ENCODE measurements around the gene TRAPPC8.
"Not testable (repeated sequence)": the region's sequence is repeated elsewhere in the genome, so short reads cannot be mapped to it uniquely, and the experiment has no call there.

Gene TRAPPC8

DNA sequence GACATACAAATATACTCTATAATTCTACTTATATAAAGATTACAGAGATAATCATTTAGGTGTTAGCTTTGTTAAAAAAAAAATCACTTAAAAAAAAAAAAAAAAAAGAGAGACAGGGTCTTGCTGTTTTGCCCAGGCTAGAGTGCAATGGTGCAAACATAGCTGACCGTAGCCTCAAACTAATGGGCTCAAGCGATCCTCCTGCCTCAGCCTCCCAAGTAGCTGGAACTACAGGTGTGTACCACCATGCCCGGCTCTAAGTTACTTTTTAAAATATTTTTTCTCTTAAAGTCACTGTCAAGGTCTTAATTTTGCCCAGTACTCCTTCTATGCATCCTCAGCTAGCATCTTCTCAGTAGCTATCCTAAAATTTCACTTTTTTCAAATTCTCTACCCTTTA lies 105.0 kb downstream of the TRAPPC8 start:
- no peak for DNase-seq

- DNase-seq, result no peak
Measured at GRCh38 chr18:31835528-31836133, 107.3 kb downstream of the TRAPPC8 start.

GRCh38 chr18:31831903-31832302 lies 111.0 kb downstream of the TRAPPC8 start:
- DNase-seq, result no peak

- DNase-seq, result no peak
Measured at GRCh38 chr18:31830686-31831085, 112.2 kb downstream of the TRAPPC8 start.

- DNase-seq, result no peak
Measured at GRCh38 chr18:31828613-31829012, 114.3 kb downstream of the TRAPPC8 start.

DNA sequence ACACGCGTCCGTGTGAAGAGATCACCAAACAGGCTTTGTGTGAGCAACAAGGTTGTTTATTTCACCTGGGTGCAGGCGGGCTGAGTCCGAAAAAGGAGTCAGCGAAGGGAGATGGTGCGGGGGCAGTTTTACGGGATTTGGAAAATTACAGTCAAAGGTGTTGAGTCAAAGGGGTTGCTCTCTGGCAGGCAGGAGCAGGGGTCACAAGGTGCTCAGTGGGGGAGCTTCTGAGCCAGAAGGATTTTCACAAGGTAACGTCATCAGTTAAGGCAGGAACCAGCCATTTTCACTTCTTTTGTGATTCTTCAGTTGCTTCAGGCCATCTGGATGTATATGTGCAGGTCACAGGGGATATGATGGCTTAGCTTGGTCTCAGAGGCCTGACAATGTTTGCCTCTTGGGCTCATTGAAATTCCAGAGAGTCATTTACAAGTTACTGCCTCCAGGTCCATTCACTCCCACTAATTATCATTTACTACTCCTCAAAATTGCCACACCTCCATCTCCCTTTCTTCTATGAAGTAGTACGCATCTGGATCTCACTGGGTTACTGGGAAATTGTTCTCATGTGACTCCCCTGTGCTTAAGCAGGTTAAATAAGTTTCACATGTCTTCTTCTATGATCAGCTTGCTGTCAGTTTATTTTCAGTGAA lies 116.1 kb downstream of the TRAPPC8 start:
- not testable (repeated sequence) for DNase-seq

GRCh38 chr18:31825772-31826171 lies 117.2 kb downstream of the TRAPPC8 start:
- DNase-seq, result no peak

- no peak for DNase-seq
Measured at GRCh38 chr18:31821545-31822171, 121.3 kb downstream of the TRAPPC8 start.

- no peak for DNase-seq
Measured at GRCh38 chr18:31819925-31820229, 123.1 kb downstream of the TRAPPC8 start.

GRCh38 chr18:31819106-31819924 lies 123.6 kb downstream of the TRAPPC8 start:
- DNase-seq, result peak; percentile 23

- DNase-seq, result no peak
Measured at GRCh38 chr18:31814132-31814531, 128.8 kb downstream of the TRAPPC8 start.

GRCh38 chr18:31810336-31811130 lies 132.4 kb downstream of the TRAPPC8 start:
- DNase-seq, result not testable (repeated sequence)

DNA sequence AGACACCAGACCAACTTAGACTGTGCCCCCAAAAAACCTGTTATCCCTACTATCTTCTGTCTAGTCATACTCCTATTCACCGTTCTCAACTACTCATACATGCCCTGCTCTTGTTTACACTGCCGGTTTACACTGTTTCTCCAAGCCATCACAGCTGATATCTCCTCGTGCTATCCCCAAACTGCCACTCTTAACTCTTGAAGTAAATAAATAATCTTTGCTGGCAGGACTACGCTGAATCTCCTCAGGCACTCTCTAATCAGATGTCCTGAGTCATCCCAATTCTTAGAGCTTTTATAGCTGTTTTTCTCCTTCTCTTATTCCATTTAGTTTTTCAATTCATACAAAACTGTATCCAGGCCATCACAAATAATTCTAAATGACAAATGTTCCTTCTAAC lies 133.9 kb downstream of the TRAPPC8 start:
- not testable (repeated sequence) for DNase-seq

DNA sequence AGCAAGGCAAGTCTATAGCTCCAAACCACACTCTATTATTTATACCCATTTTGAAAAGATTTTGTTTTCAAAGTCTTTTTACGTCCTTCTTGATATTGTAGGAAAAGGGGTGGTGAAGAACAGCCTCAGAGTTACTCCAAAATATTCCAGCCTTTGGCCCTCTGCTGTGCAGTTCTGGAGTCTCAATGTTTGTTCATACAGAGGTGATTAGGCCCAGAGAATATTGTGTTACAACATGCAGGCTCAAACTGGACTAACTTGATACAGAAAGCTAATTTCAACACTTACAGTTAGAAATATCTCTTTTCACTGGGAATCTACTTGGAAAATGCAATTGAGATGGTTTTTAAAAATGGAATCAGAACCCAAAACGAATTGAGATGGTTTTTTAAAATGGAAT lies 141.8 kb downstream of the TRAPPC8 start:
- DNase-seq, result no peak

GRCh38 chr18:31799257-31799656 lies 143.7 kb downstream of the TRAPPC8 start:
- DNase-seq, result not testable (repeated sequence)

DNA sequence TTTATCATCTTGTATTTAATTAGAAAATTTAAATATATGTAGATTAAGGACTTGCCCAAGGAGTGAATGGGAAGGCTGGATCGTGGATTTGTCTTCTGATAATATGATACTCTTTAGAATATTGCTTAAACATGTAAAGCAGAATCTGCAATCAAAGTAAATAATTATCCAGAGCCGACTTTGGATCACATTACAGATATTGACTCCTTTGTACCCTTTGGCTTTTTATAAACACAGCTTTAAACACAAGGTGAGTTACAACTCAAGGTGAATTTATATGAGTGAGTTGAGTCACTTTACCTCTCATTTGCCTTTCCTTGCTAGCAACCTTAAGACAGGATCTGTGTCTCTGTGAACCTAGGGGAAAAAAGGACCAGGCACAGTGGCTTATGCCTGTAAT lies 144.5 kb downstream of the TRAPPC8 start:
- DNase-seq, result no peak

DNA sequence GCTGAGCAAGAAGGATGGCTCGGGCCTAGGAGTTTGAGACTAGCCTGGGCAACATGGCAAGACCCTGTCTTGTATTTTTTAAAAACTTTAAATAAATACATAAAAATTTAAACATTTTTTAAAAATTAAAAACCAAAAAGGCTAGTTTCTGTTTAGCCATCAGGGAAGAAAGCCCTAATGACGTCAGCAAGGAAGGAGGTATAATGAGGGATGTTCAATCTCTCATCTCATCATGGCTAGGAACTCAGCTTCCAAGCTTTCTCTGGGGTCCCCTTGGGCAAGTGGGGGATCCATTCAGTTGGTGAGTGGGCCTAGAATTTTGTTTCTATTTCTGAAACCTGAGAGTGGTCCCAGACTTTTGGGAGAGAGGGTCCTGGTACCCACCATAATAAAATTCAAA lies 147.2 kb downstream of the TRAPPC8 start:
- DNase-seq, result no peak

DNA sequence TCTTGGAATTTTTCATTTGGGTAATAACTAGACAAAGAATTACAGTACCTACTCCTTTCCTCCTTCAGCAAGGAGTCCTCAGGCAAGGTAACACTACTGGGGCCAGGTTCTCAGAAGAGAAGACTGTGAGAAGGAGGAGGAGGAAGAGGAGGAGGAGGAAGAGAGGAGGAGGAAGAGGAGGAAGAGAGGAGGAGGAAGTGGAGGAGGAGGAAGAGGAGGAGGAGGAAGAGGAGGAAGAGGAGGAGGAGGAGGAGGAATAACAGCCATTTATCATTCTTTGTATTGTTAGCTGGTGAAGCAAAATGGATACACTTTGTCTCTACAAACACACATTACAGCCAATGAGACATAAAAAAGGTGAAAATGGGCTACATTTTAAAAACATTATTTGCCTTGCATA lies 149.4 kb downstream of the TRAPPC8 start:
- DNase-seq, result no peak

DNA sequence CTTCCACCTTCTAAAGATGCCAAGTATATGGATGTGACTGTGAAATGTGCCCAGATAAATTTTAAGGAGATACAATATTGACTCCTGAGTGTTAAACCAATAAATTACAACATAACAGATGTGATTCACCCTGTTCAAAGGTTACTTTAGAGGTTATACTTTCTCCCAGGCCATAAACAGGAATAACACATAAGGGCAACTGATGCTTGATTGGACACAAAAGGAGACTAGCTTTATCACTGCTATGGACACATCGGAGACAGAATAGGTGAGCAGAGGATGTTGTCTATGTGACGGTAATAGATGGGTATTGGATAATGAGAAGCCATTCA lies 150.4 kb downstream of the TRAPPC8 start:
- DNase-seq, result no peak

GRCh38 chr18:31791817-31792579 lies 150.9 kb downstream of the TRAPPC8 start:
- DNase-seq, result no peak

- no peak for DNase-seq
Measured at GRCh38 chr18:31789409-31789808, 153.5 kb downstream of the TRAPPC8 start.

GRCh38 chr18:31783059-31783458 lies 159.9 kb downstream of the TRAPPC8 start:
- DNase-seq, result no peak
